CD4-positive, alpha-beta T cell treated with Interleukin-21 for 1 hour (primary cell): ENCODE data around the gene ASTN1.
A peak's percentile ranks its signal among the peaks of the same experiment; 100 is the strongest.

Experiments used
- DNase-seq: peaks from one replicate; pipeline ENCODE4 v3.0.0-alpha.2; 2020

The ASTN1 gene

GRCh38 chr1:176919386-176920378 is 244.8 kb downstream of the ASTN1 start:
- no peak for DNase-seq

- DNase-seq: no peak
Measured at GRCh38 chr1:176905648-176906047, 258.9 kb downstream of the ASTN1 start.

- no peak for DNase-seq
Measured at GRCh38 chr1:176904057-176904751, 260.3 kb downstream of the ASTN1 start.

- DNase-seq: no peak
Measured at GRCh38 chr1:176903474-176903873, 261.0 kb downstream of the ASTN1 start.

- DNase-seq: no peak
Measured at GRCh38 chr1:176899321-176899720, 265.2 kb downstream of the ASTN1 start.

GRCh38 chr1:176897350-176898236 is 266.9 kb downstream of the ASTN1 start:
- peak; percentile 3 for DNase-seq

GRCh38 chr1:176896216-176896615 is 268.3 kb downstream of the ASTN1 start:
- DNase-seq: no peak

- no peak for DNase-seq
Measured at GRCh38 chr1:176894450-176894849, 270.1 kb downstream of the ASTN1 start.

- no peak for DNase-seq
Measured at GRCh38 chr1:176893625-176894352, 270.7 kb downstream of the ASTN1 start.

- no peak for DNase-seq
Measured at GRCh38 chr1:176888471-176889032, 276.0 kb downstream of the ASTN1 start.

- DNase-seq: no peak
Measured at GRCh38 chr1:176885751-176886150, 278.8 kb downstream of the ASTN1 start.

GRCh38 chr1:176885341-176885740 is 279.2 kb downstream of the ASTN1 start:
- no peak for DNase-seq

GRCh38 chr1:176884911-176885310 is 279.6 kb downstream of the ASTN1 start:
- DNase-seq: no peak

- DNase-seq: no peak
Measured at GRCh38 chr1:176884286-176884685, 280.2 kb downstream of the ASTN1 start.

GRCh38 chr1:176880955-176881595 is 283.4 kb downstream of the ASTN1 start:
- DNase-seq: peak; percentile 5

- DNase-seq: no peak
Measured at GRCh38 chr1:176879784-176880620, 284.5 kb downstream of the ASTN1 start.

GRCh38 chr1:176878750-176879536 is 285.6 kb downstream of the ASTN1 start:
- no peak for DNase-seq

- no peak for DNase-seq
Measured at GRCh38 chr1:176877557-176877956, 287.0 kb downstream of the ASTN1 start.

- DNase-seq: no peak
Measured at GRCh38 chr1:176876966-176877515, 287.5 kb downstream of the ASTN1 start.
